Mucosa of descending colon (tissue), 3 donors: ENCODE data around the gene HSD3B7. TPM values are rescaled to one million over a fixed set of nuclear protein-coding genes. Genes with fewer than 3 reads are reported as not detected.

Experiments
- ATAC-seq: fragments of 200-7000 bp; cut with Tn5 transposase; one replicate; pipeline ENCODE4 v1.9.1; 2020; ENCODE audit warnings: mild to moderate bottlenecking, moderate library complexity
- DNase-seq, 3 donors: peaks; one replicate each; pipeline ENCODE4 v3.0.0-alpha.2; 2020
- H3K36me3 ChIP-seq: fragments of 200-600 bp; one replicate; pipeline ENCODE4 v1.8.0; 2021; ENCODE audit warnings: low read depth, mild to moderate bottlenecking
- H3K4me1 ChIP-seq: fragments of 200-600 bp; one replicate; pipeline ENCODE4 v1.8.0; 2021; ENCODE audit warnings: low read depth, mild to moderate bottlenecking
- H3K4me3 ChIP-seq: fragments of 200-600 bp; one replicate; pipeline ENCODE4 v1.8.0; 2021; ENCODE audit warnings: mild to moderate bottlenecking
- H3K9me3 ChIP-seq: fragments of 200-600 bp; one replicate; pipeline ENCODE4 v1.8.0; 2021; ENCODE audit warnings: mild to moderate bottlenecking
- CTCF ChIP-seq: fragments of 200-600 bp; IDR thresholded peaks from one replicate; pipeline ENCODE4 v1.8.0; 2022; ENCODE audit warnings: antibody characterized with exemption, mild to moderate bottlenecking
- intact Hi-C, 2 donors: fragments of 100-400 bp; cut with DNase I in 1 of 2; cut with micrococcal nuclease in 1 of 2; formaldehyde crosslinking; loops; one replicate each; pipeline versions ENCODE4 v1.11.0 to v1.11.1; 2022; cut with DNase I, micrococcal nuclease
- total RNA-seq, 3 donors: library from RNA; stranded (reverse); fragmentation: NEBNext Ultra II Directional in 2 of 3; extraction: Animal tissue kit (Norgen Biotek cat#: 25700) in 2 of 3; gene quantifications; one replicate each; pipeline versions ENCODE4 v1.2.1 to v1.2.4, GENCODE V29; 2021 to 2023
- donor health status: DM: no; HTN: no; CAD: no; lungs with moderate emphysema.
- donor health status: DM: no; HTN: no; CAD: no.
- donor health status: DM: no; HTN: yes; CAD: no.

HSD3B7 gene
- total RNA-seq, 3 donors from 2014 or later, result 16.5 to 27.7 (median 23.2) TPM

- intact Hi-C loops, result loop anchor here (5.0 to 10.0 kb wide), 6 partner anchors 48 to 878 kb away; partner anchors contain the start of genes ZNF843 (in 2 of the 2), STX4 (in 1 of the 2), ZNF646 (in 1 of the 2) and ZNF668 (in 1 of the 2)
- Histone ChIP-seq H3K4me1 (peaks cover 4% of the 10 kb centered on the region), H3K36me3 (no peaks in the 10 kb centered on the region), H3K4me3 (no peak overlapping the region), H3K9me3 (no peaks in the 10 kb centered on the region)
- peak in 1 of 3 donors; percentile 13 for DNase-seq
- no peak for ATAC-seq
- no peak for TF ChIP-seq CTCF
These were observed 1.4 kb downstream of the HSD3B7 start for GRCh38 chr16:30986129-30986991.

- intact Hi-C loops, result loop anchor here (5.0 to 10.0 kb wide), 6 partner anchors 47 to 877 kb away; partner anchors contain the start of genes ZNF843 (in 2 of the 2), STX4 (in 1 of the 2), ZNF646 (in 1 of the 2) and ZNF668 (in 1 of the 2)
- ATAC-seq (no peak), DNase-seq (no peak)
- Histone ChIP-seq H3K9me3 (no peaks in the 10 kb centered on the region), H3K4me1 (peaks cover 4% of the 10 kb centered on the region), H3K4me3 (no peak overlapping the region), H3K36me3 (no peaks in the 10 kb centered on the region)
- TF ChIP-seq CTCF, result no peak
These were observed 2.7 kb downstream of the HSD3B7 start for GRCh38 chr16:30987581-30988190.

GRCh38 chr16:30989469-30990047 is 4.6 kb downstream of the HSD3B7 start:
- no peak overlapping the region for H3K4me3 ChIP-seq
- ATAC-seq, result no peak
- intact Hi-C loops, result loop anchor here (5.0 to 10.0 kb wide), 6 partner anchors 45 to 875 kb away; partner anchors contain the start of genes ZNF843 (in 2 of the 2), STX4 (in 1 of the 2), ZNF646 (in 1 of the 2) and ZNF668 (in 1 of the 2)

GRCh38 chr16:30990105-30990504 is 5.1 kb downstream of the HSD3B7 start:
- H3K36me3 ChIP-seq, result no peaks in the 10 kb centered on the region
- H3K9me3 ChIP-seq, result no peaks in the 10 kb centered on the region
- DNase-seq, result no peak
- ATAC-seq, result no peak
- intact Hi-C loops, result no loop called here
- H3K4me1 ChIP-seq, result peaks cover 4% of the 10 kb centered on the region
- no peak overlapping the region for H3K4me3 ChIP-seq
- TF ChIP-seq CTCF, result no peak

More at GRCh38 chr16:30989469-30990047, 4.6 kb downstream of the HSD3B7 start:
- no peaks in the 10 kb centered on the region for H3K9me3 ChIP-seq
- DNase-seq, result no peak
- H3K36me3 ChIP-seq, result no peaks in the 10 kb centered on the region
- peaks cover 4% of the 10 kb centered on the region for H3K4me1 ChIP-seq
- no peak for TF ChIP-seq CTCF

- H3K9me3 ChIP-seq, result no peaks in the 10 kb centered on the region
- ATAC-seq (no peak), DNase-seq (no peak)
- no peaks in the 10 kb centered on the region for H3K4me1 ChIP-seq
- TF ChIP-seq CTCF, result no peak
- no peaks in the 10 kb centered on the region for H3K36me3 ChIP-seq
- intact Hi-C loops, result no loop called here
- no peak overlapping the region for H3K4me3 ChIP-seq
These were observed 6.0 kb downstream of the HSD3B7 start for GRCh38 chr16:30991052-30991451.
